Measurements from ENCODE around the gene TRPM2. TPM values are rescaled to one million over a fixed set of nuclear protein-coding genes. Genes with fewer than 3 reads are reported as not detected.

Gene TRPM2
- total RNA-seq = 10 to 100 TPM in 1 of 2 donors, 1 to 10 TPM in 1; 1.6 to 12.5 TPM
- polyA plus RNA-seq (2013, experiment 1 of 2) = 0.36 TPM
- polyA plus RNA-seq (2013, experiment 2 of 2) = 0.33 TPM
- long read RNA-seq, experiment 1, partial matches to known transcripts = 1 of 2 reads
- long read RNA-seq, experiment 1, other reads (novel, unspliced or antisense) = 1 of 2 reads
- long read RNA-seq, experiment 2, full-length matches to known transcripts = 9 of 25 reads
- long read RNA-seq, experiment 2, partial matches to known transcripts = 10 of 25 reads
- long read RNA-seq, experiment 2, other reads (novel, unspliced or antisense) = 6 of 25 reads
- long read RNA-seq, experiment 3, partial matches to known transcripts = 1 of 4 reads
- long read RNA-seq, experiment 3, other reads (novel, unspliced or antisense) = 3 of 4 reads
- long read RNA-seq, experiment 4 = 0 reads

GRCh38 chr21:44353191-44353970 lies at the start of gene TRPM2:
Gene TRPM2 (plus strand): TSS chr21:44353621. CDS start chr21:44353701, 80 bp downstream.
- Mint-ChIP-seq H3K27ac (no peak within 1 kb of the TSS), H3K27me3 (ENCODE audit: insufficient read depth) (peaks cover 7% of the 10 kb centered on the region), H3K36me3 (ENCODE audit: low read depth) (no peaks in the 10 kb centered on the region), H3K4me1 (peaks cover 7% of the 10 kb centered on the region), H3K4me3 (no peak within 1 kb of the TSS), H3K9me3 (peaks cover 4% of the 10 kb centered on the region)
- H3K9me3 ChIP-seq (ENCODE audit: control insufficient read depth, low read length) = no peaks in the 10 kb centered on the region
- H3K36me3 ChIP-seq (ENCODE audit: control insufficient read depth, insufficient read depth, low read length) = no peaks in the 10 kb centered on the region
- DNase-seq = no peak
- H3K4me1 ChIP-seq (ENCODE audit: control insufficient read depth, insufficient read depth, low read length) = no peaks in the 10 kb centered on the region
- H3K9ac ChIP-seq (ENCODE audit: extremely low read depth, low read length, poor library complexity, severe bottlenecking) = no peak within 1 kb of the TSS
- H3K27ac ChIP-seq (ENCODE audit: low read depth, low read length) = no peak within 1 kb of the TSS
- 92 to 96% methylated on average over 15 to 21 of the region's 21 CpGs for WGBS, 2 experiments (ENCODE audit: insufficient coverage in 1 of 2, insufficient read length in 1 of 2)
- TF ChIP-seq, protein P1, sequence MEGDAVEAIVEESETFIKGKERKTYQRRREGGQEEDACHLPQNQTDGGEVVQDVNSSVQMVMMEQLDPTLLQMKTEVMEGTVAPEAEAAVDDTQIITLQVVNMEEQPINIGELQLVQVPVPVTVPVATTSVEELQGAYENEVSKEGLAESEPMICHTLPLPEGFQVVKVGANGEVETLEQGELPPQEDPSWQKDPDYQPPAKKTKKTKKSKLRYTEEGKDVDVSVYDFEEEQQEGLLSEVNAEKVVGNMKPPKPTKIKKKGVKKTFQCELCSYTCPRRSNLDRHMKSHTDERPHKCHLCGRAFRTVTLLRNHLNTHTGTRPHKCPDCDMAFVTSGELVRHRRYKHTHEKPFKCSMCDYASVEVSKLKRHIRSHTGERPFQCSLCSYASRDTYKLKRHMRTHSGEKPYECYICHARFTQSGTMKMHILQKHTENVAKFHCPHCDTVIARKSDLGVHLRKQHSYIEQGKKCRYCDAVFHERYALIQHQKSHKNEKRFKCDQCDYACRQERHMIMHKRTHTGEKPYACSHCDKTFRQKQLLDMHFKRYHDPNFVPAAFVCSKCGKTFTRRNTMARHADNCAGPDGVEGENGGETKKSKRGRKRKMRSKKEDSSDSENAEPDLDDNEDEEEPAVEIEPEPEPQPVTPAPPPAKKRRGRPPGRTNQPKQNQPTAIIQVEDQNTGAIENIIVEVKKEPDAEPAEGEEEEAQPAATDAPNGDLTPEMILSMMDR (conservative IDR thresholded peaks at IDR 0.05) = no peak
- H3K4me3 ChIP-seq (ENCODE audit: low read length) = no peak within 1 kb of the TSS
- no peaks in the 10 kb centered on the region for H3K27me3 ChIP-seq (ENCODE audit: control insufficient read depth, insufficient read depth, low read length, poor library complexity, severe bottlenecking)

DNA sequence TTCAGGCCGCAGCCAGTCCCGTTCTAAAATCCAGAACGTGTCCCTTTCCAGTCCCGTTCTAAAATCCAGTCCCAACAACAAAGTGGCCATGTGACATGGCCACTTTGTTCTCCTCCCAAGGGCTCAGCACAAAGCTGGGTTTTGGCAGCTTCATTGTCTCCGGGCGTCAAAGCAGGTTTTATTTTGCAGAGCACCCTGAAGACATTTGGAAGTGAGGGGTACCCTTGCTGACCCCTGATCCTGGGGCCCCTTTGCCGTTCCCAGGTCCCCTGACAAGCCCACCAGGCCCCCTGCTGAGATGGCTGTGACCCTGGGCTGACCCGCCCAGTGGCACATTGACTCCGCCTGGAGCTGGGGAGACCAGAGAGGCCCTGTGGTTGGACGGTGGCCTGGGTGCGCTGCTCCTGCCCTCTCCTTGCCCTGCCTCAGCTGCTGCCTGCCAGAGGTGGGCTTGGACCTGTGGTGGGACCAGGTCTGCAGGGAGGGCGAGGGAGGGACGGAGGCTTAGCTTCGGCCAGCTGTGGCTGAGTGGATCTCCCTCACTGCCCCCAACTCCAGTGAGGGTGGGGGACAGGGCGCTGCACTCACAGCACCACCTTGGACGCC lies 49.3 kb upstream of the TRPM2 start:
- no peaks in the 10 kb centered on the region for H3K9me3 Mint-ChIP-seq
- no peaks in the 10 kb centered on the region for H3K27me3 Mint-ChIP-seq (ENCODE audit: insufficient read depth)
- TF ChIP-seq, protein P1 (conservative IDR thresholded peaks at IDR 0.05) = no peak
- no peak for DNase-seq
- 86 to 91% methylated on average over 8 to 15 of the region's 16 CpGs for WGBS, 2 experiments (ENCODE audit: insufficient coverage in 1 of 2, insufficient read length in 1 of 2)
- H3K4me3 ChIP-seq (ENCODE audit: low read length) = no peak overlapping the region
- H3K4me1 Mint-ChIP-seq = peaks cover 25% of the 10 kb centered on the region
- peak overlapping the region; percentile 62 for H3K27ac ChIP-seq (ENCODE audit: low read depth, low read length)
- peaks cover 29% of the 10 kb centered on the region for H3K36me3 ChIP-seq (ENCODE audit: control insufficient read depth, insufficient read depth, low read length)
- no peaks in the 10 kb centered on the region for H3K27me3 ChIP-seq (ENCODE audit: control insufficient read depth, insufficient read depth, low read length, poor library complexity, severe bottlenecking)
- H3K36me3 Mint-ChIP-seq (ENCODE audit: low read depth) = peaks cover 15% of the 10 kb centered on the region
- H3K4me3 Mint-ChIP-seq = no peak overlapping the region
- no peaks in the 10 kb centered on the region for H3K9me3 ChIP-seq (ENCODE audit: control insufficient read depth, low read length)
- H3K9ac ChIP-seq (ENCODE audit: extremely low read depth, low read length, poor library complexity, severe bottlenecking) = no peak overlapping the region
- peak overlapping the region; percentile 50 for H3K27ac Mint-ChIP-seq
- H3K4me1 ChIP-seq (ENCODE audit: control insufficient read depth, insufficient read depth, low read length) = peaks cover 13% of the 10 kb centered on the region

DNA sequence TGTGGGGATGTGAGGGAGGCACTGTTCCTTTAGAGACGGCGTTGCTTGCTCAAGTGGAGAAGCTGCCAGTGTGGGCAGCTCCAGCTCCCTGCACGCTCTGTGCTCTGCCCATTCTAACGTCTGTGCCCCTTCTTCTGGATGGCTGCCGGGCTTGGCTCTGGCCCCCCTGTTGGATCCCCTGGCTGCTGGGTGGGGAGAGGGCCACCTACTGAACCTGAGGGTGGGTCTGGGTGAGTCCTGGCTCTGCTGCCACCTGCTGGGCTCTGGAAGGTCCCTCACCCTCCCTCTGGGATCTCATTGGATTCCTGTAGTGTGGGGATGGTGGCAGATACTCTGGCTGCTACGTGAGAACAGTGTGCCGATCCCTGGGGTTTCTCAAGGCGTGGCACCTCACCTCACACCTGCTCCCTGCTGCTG lies 48.5 kb upstream of the TRPM2 start:
- Mint-ChIP-seq H3K27ac (peak overlapping the region; percentile 86), H3K36me3 (ENCODE audit: low read depth) (peaks cover 15% of the 10 kb centered on the region), H3K9me3 (no peaks in the 10 kb centered on the region), H3K4me3 (no peak overlapping the region), H3K4me1 (peaks cover 22% of the 10 kb centered on the region), H3K27me3 (ENCODE audit: insufficient read depth) (no peaks in the 10 kb centered on the region)
- WGBS, 2 experiments (ENCODE audit: insufficient coverage in 1 of 2, insufficient read length in 1 of 2) = 87 to 91% methylated on average over 4 to 8 of the region's 8 CpGs
- Histone ChIP-seq H3K4me3 (ENCODE audit: low read length) (no peak overlapping the region), H3K27me3 (ENCODE audit: control insufficient read depth, insufficient read depth, low read length, poor library complexity, severe bottlenecking) (no peaks in the 10 kb centered on the region), H3K9ac (ENCODE audit: extremely low read depth, low read length, poor library complexity, severe bottlenecking) (no peak overlapping the region), H3K36me3 (ENCODE audit: control insufficient read depth, insufficient read depth, low read length) (peaks cover 37% of the 10 kb centered on the region), H3K4me1 (ENCODE audit: control insufficient read depth, insufficient read depth, low read length) (peaks cover 13% of the 10 kb centered on the region), H3K9me3 (ENCODE audit: control insufficient read depth, low read length) (no peaks in the 10 kb centered on the region), H3K27ac (ENCODE audit: low read depth, low read length) (no peak overlapping the region)
- peak; percentile 83 for DNase-seq
- TF ChIP-seq, protein P1 (conservative IDR thresholded peaks at IDR 0.05) = peak; percentile 75

All from endodermal cell (in vitro differentiated cells).